DOHH2 (cell line): ENCODE data around the gene COL18A1.

ENCODE experiments used
- H3F3A ChIP-seq: fragments of 200-600 bp; sonication (generic), shearing (Covaris generic); 2 replicates; pipeline ENCODE4 v1.6.0; 2016; ENCODE audit warnings: antibody characterized with exemption, mild to moderate bottlenecking; ENCODE audit not compliant: control insufficient read depth, insufficient read depth
- H3K27ac ChIP-seq: fragments of 200-600 bp; sonication (generic); 2 replicates; pipeline ENCODE4 v1.5.1; 2014; ENCODE audit warnings: low read depth, mild to moderate bottlenecking, low read length, moderate library complexity
- H3K27me3 ChIP-seq: fragments of 200-600 bp; sonication (generic); 2 replicates; pipeline ENCODE4 v1.6.1; 2014; ENCODE audit warnings: mild to moderate bottlenecking, low read length, mixed read lengths; ENCODE audit not compliant: control insufficient read depth
- H3K36me3 ChIP-seq: fragments of 200-600 bp; sonication (generic); 2 replicates; pipeline ENCODE4 v1.6.1; 2014; ENCODE audit warnings: mild to moderate bottlenecking, low read length, moderate library complexity, mixed read lengths; ENCODE audit not compliant: control insufficient read depth
- H3K4me1 ChIP-seq: fragments of 200-600 bp; sonication (generic); 2 replicates; pipeline ENCODE4 v1.6.1; 2014; ENCODE audit warnings: mild to moderate bottlenecking, low read length, mixed read lengths; ENCODE audit not compliant: control insufficient read depth
- H3K4me2 ChIP-seq: fragments of 200-600 bp; sonication (generic); 2 replicates; pipeline ENCODE4 v1.6.0; 2014; ENCODE audit warnings: mild to moderate bottlenecking, low read length, moderate library complexity
- H3K4me3 ChIP-seq: fragments of 200-600 bp; sonication (generic); 2 replicates; pipeline ENCODE4 v1.5.1; 2014; ENCODE audit warnings: mild to moderate bottlenecking, low read length, mixed read lengths
- H3K79me2 ChIP-seq: fragments of 200-600 bp; sonication (generic); 2 replicates; pipeline ENCODE4 v1.6.1; 2014; ENCODE audit warnings: mild to moderate bottlenecking, low read length, mixed read lengths; ENCODE audit not compliant: control insufficient read depth
- H3K9me2 ChIP-seq: fragments of 200-600 bp; sonication (generic); replicated peaks from 2 replicates; pipeline ENCODE4 v1.6.1; 2014; ENCODE audit warnings: mild to moderate bottlenecking, low read length, mixed read lengths; ENCODE audit not compliant: control insufficient read depth
- H3K9me3 ChIP-seq: fragments of 200-600 bp; sonication (generic); 2 replicates; pipeline ENCODE4 v1.6.1; 2014; ENCODE audit warnings: antibody characterized with exemption, low read length, mixed read lengths; ENCODE audit not compliant: control insufficient read depth, insufficient read depth
- H4K20me1 ChIP-seq: fragments of 200-600 bp; sonication (generic); 2 replicates; pipeline ENCODE4 v1.6.0; 2014; ENCODE audit warnings: low read depth, mild to moderate bottlenecking, antibody characterized with exemption, low read length, moderate library complexity; ENCODE audit not compliant: control insufficient read depth, insufficient read depth
- EZH2phosphoT487 ChIP-seq: fragments of 200-600 bp; sonication (generic); IDR thresholded peaks from 2 replicates; pipeline ENCODE4 v1.6.1; 2017; ENCODE audit warnings: borderline replicate concordance, mild to moderate bottlenecking, antibody characterized with exemption, low read length, moderate library complexity, mixed read lengths
- TF ChIP-seq, protein P1 (sequence below): fragments of 200-600 bp; sonication (generic); IDR thresholded peaks from one replicate; pipeline ENCODE4 v1.5.1; 2014; ENCODE audit warnings: antibody characterized with exemption, mild to moderate bottlenecking, low read depth, low read length; ENCODE audit not compliant: poor library complexity, severe bottlenecking

The COL18A1 gene

DNA sequence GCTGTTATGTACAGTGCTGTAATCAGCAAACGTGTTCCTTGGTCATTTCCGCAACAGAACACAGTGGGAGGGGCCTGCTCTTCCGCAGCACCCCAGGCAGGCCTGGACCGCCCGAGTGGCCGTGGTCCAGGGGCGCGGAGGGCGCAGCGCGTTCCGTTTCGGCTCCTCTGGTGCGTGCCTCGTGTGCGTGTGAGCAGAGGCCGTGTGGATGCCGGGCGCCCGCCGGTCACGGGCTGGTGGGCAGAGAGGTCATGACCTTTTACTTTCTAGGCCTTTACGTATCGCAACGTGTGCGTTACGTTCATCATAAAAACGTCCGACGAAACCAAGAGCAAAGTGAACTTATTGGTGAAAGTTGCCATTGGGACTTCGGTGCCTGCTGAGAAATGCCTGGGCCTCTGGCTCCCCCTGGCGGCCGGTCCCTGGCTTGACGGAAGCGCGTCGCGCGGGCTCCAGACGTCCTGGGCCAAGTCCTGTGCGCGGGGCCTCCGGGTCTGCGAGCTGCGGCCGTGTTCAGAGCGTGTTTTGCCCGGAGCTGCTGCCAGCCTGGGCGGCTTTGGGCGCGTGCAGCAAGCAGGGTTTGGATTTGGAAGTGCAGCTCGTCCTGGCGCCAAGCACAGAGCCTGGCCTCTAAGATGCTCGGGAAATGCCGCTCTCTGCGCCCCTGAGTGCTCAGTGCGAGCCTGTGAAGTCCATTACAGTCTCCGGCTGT lies 34.4 kb downstream of the COL18A1 start:
- Histone ChIP-seq H3K4me1 (no peaks in the 10 kb centered on the region), H3K9me3 (peaks cover 10% of the 10 kb centered on the region; the same call in 1 of the 2 replicates), H3K4me2 (no peak overlapping the region), H3K27me3 (no peaks in the 10 kb centered on the region), H3F3A (no peaks in the 10 kb centered on the region), H3K79me2 (no peaks in the 10 kb centered on the region), H4K20me1 (no peaks in the 10 kb centered on the region), H3K4me3 (no peak overlapping the region), H3K27ac (no peak overlapping the region), H3K36me3 (no peaks in the 10 kb centered on the region), H3K9me2 (no peaks in the 10 kb centered on the region)
- TF ChIP-seq, protein P1, sequence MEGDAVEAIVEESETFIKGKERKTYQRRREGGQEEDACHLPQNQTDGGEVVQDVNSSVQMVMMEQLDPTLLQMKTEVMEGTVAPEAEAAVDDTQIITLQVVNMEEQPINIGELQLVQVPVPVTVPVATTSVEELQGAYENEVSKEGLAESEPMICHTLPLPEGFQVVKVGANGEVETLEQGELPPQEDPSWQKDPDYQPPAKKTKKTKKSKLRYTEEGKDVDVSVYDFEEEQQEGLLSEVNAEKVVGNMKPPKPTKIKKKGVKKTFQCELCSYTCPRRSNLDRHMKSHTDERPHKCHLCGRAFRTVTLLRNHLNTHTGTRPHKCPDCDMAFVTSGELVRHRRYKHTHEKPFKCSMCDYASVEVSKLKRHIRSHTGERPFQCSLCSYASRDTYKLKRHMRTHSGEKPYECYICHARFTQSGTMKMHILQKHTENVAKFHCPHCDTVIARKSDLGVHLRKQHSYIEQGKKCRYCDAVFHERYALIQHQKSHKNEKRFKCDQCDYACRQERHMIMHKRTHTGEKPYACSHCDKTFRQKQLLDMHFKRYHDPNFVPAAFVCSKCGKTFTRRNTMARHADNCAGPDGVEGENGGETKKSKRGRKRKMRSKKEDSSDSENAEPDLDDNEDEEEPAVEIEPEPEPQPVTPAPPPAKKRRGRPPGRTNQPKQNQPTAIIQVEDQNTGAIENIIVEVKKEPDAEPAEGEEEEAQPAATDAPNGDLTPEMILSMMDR, result peak; percentile 87
- TF ChIP-seq EZH2phosphoT487, result no peak

DNA sequence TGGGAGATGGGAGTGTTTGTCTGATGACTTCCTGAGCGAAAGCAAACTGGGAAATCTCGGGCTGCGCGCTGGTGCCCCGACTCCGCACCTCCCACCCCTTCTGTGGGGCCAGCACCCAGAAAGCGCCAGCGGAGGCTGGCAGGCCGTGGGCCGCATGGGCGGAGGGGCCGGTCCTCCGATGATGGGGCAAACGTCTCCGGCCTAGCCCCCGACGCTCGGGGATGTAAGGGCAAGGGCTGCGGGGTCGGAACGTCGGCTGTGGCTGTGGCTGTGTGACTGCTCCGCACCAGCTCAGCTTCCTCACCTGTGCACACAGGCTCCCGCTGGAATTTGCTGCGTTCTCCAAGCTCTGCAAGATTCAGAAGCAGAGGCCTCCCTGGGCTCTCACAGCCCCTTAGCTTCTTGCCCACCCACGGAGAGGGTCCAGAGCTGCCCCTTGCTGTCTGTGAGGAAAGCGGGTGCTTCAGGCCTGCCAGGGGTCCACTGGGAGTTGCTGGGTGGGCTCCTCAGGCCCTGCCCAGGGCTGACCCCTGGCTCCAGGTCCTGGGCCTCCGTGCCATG lies 35.0 kb downstream of the COL18A1 start:
- Histone ChIP-seq H3K36me3 (no peaks in the 10 kb centered on the region), H3K9me3 (peaks cover 10% of the 10 kb centered on the region; the same call in 1 of the 2 replicates), H3K4me3 (no peak overlapping the region), H4K20me1 (no peaks in the 10 kb centered on the region), H3F3A (no peaks in the 10 kb centered on the region), H3K4me1 (no peaks in the 10 kb centered on the region), H3K9me2 (no peaks in the 10 kb centered on the region), H3K27me3 (no peaks in the 10 kb centered on the region), H3K27ac (no peak overlapping the region), H3K79me2 (no peaks in the 10 kb centered on the region), H3K4me2 (no peak overlapping the region)
- no peak for TF ChIP-seq EZH2phosphoT487
- TF ChIP-seq, protein P1, result no peak

DNA sequence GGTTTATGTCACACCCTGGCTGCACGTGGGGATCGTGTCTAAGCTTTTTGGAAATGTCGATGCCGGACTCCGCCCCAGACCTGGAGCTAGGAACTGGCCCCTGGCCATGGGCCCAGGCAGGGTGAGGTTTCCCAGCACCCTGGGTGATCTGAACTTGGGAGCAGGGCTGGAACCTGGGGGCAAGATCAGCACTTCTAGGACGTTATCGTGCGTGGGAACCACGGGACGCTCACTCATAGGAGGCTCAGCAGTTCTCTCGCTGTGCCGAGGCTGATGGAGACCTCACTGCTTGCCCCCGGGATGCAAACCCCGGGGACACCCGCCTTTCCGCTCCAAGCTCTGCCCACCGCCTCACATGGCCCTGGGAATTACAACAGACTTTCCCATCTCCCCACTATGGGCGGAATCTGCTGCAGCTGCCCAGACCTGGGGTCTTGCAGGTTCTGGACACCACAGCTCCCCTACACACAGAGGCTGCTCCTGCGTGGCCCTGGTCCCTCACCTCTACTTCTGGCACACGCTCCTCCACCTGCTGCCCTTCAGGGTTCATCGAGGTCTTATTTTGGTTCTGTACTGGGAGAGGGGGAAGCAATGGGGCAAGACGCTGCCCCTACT lies 35.9 kb downstream of the COL18A1 start:
- Histone ChIP-seq H3K4me1 (no peaks in the 10 kb centered on the region), H3K27me3 (no peaks in the 10 kb centered on the region), H3K36me3 (no peaks in the 10 kb centered on the region), H3K9me3 (peaks cover 8% of the 10 kb centered on the region; the same call in 1 of the 2 replicates), H3K4me2 (no peak overlapping the region), H3K9me2 (no peaks in the 10 kb centered on the region), H3K27ac (no peak overlapping the region), H3K4me3 (no peak overlapping the region), H4K20me1 (no peaks in the 10 kb centered on the region), H3K79me2 (no peaks in the 10 kb centered on the region), H3F3A (no peaks in the 10 kb centered on the region)
- TF ChIP-seq, protein P1, result no peak
- no peak for TF ChIP-seq EZH2phosphoT487
